Duodenal mucosa (tissue), 2 donors: Measurements from ENCODE around the gene IL1RL1.

Experiments used
- H3K27ac ChIP-seq: one replicate; pipeline ENCODE4 v1.7.0; 2013; ENCODE audit warnings: low read depth, low read length
- H3K27me3 ChIP-seq, 2 donors: one replicate each; pipeline ENCODE4 v1.7.0; 2013; ENCODE audit warnings: low read length in 2 of 2, control low read depth in 1 of 2; ENCODE audit not compliant: insufficient read depth in 2 of 2, control insufficient read depth in 1 of 2
- H3K36me3 ChIP-seq, 2 donors: one replicate each; pipeline ENCODE4 v1.7.0; 2013; ENCODE audit warnings: low read length in 2 of 2, control low read depth in 1 of 2; ENCODE audit not compliant: insufficient read depth in 2 of 2, control insufficient read depth in 1 of 2
- H3K4me1 ChIP-seq, 2 donors: one replicate each; pipeline ENCODE4 v1.7.0; 2013; ENCODE audit warnings: low read length in 2 of 2, control low read depth in 1 of 2; ENCODE audit not compliant: insufficient read depth in 2 of 2, control insufficient read depth in 1 of 2
- H3K4me3 ChIP-seq, 2 donors: one replicate each; pipeline ENCODE4 v1.7.0; 2013; ENCODE audit warnings: low read length in 2 of 2, low read depth in 1 of 2
- H3K9ac ChIP-seq, 2 donors: one replicate each; pipeline ENCODE4 v1.7.0; 2013; ENCODE audit warnings: low read length in 2 of 2, low read depth in 1 of 2
- H3K9me3 ChIP-seq, 2 donors: one replicate each; pipeline ENCODE4 v1.7.0; 2013; ENCODE audit warnings: low read length in 2 of 2, control low read depth in 1 of 2; ENCODE audit not compliant: control insufficient read depth in 1 of 2

The IL1RL1 gene

GRCh38 chr2:102331311-102331980 is 20.1 kb downstream of the IL1RL1 start:
- Histone ChIP-seq H3K27me3 (no peaks in the 10 kb centered on the region), H3K27ac (no peak overlapping the region), H3K4me3 (no peak overlapping the region), H3K9ac (no peak overlapping the region), H3K4me1 (no peaks in the 10 kb centered on the region), H3K36me3 (no peaks in the 10 kb centered on the region), H3K9me3 (no peaks in the 10 kb centered on the region)

- H3K27ac ChIP-seq: no peak overlapping the region
- no peak overlapping the region for H3K4me3 ChIP-seq
Observed at GRCh38 chr2:102334486-102334885, 23.1 kb downstream of the IL1RL1 start.

GRCh38 chr2:102335871-102336366 is 24.6 kb downstream of the IL1RL1 start:
- no peak overlapping the region for H3K9ac ChIP-seq
- no peak overlapping the region for H3K27ac ChIP-seq
- H3K36me3 ChIP-seq: no peaks in the 10 kb centered on the region

More at GRCh38 chr2:102334486-102334885, 23.1 kb downstream of the IL1RL1 start:
- Histone ChIP-seq H3K9me3 (no peaks in the 10 kb centered on the region), H3K4me1 (no peaks in the 10 kb centered on the region), H3K27me3 (no peaks in the 10 kb centered on the region), H3K9ac (no peak overlapping the region), H3K36me3 (no peaks in the 10 kb centered on the region)

GRCh38 chr2:102336502-102336945 is 25.2 kb downstream of the IL1RL1 start:
- Histone ChIP-seq H3K4me3 (no peak overlapping the region), H3K36me3 (no peaks in the 10 kb centered on the region), H3K27ac (no peak overlapping the region), H3K4me1 (no peaks in the 10 kb centered on the region), H3K9me3 (no peaks in the 10 kb centered on the region), H3K27me3 (no peaks in the 10 kb centered on the region), H3K9ac (no peak overlapping the region)

More at GRCh38 chr2:102335871-102336366, 24.6 kb downstream of the IL1RL1 start:
- Histone ChIP-seq H3K9me3 (no peaks in the 10 kb centered on the region), H3K4me1 (no peaks in the 10 kb centered on the region), H3K4me3 (no peak overlapping the region), H3K27me3 (no peaks in the 10 kb centered on the region)

- no peaks in the 10 kb centered on the region for H3K27me3 ChIP-seq
- no peak overlapping the region for H3K9ac ChIP-seq
- H3K27ac ChIP-seq: no peak overlapping the region
- no peak overlapping the region for H3K4me3 ChIP-seq
- H3K9me3 ChIP-seq: no peaks in the 10 kb centered on the region
- no peaks in the 10 kb centered on the region for H3K36me3 ChIP-seq
- no peaks in the 10 kb centered on the region for H3K4me1 ChIP-seq
Observed at GRCh38 chr2:102337012-102337411, 25.6 kb downstream of the IL1RL1 start.

- H3K27ac ChIP-seq: no peak overlapping the region
- no peaks in the 10 kb centered on the region for H3K4me1 ChIP-seq
- H3K9ac ChIP-seq: no peak overlapping the region
- no peak overlapping the region for H3K4me3 ChIP-seq
- H3K27me3 ChIP-seq: no peaks in the 10 kb centered on the region
- no peaks in the 10 kb centered on the region for H3K36me3 ChIP-seq
- H3K9me3 ChIP-seq: no peaks in the 10 kb centered on the region
Observed at GRCh38 chr2:102337481-102338386, 26.4 kb downstream of the IL1RL1 start.

GRCh38 chr2:102340778-102341177 is 29.4 kb downstream of the IL1RL1 start:
- no peaks in the 10 kb centered on the region for H3K27me3 ChIP-seq
- no peak overlapping the region for H3K4me3 ChIP-seq
- no peak overlapping the region for H3K9ac ChIP-seq
- H3K9me3 ChIP-seq: no peaks in the 10 kb centered on the region
- H3K27ac ChIP-seq: no peak overlapping the region
- H3K4me1 ChIP-seq: no peaks in the 10 kb centered on the region
- no peaks in the 10 kb centered on the region for H3K36me3 ChIP-seq

GRCh38 chr2:102342888-102343287 is 31.5 kb downstream of the IL1RL1 start:
- Histone ChIP-seq H3K27me3 (no peaks in the 10 kb centered on the region), H3K9ac (no peak overlapping the region), H3K36me3 (no peaks in the 10 kb centered on the region), H3K4me1 (no peaks in the 10 kb centered on the region), H3K9me3 (no peaks in the 10 kb centered on the region), H3K4me3 (no peak overlapping the region), H3K27ac (no peak overlapping the region)

GRCh38 chr2:102344397-102344796 is 33.0 kb downstream of the IL1RL1 start:
- no peak overlapping the region for H3K27ac ChIP-seq
- H3K4me1 ChIP-seq: no peaks in the 10 kb centered on the region
- no peaks in the 10 kb centered on the region for H3K27me3 ChIP-seq
- no peaks in the 10 kb centered on the region for H3K9me3 ChIP-seq
- H3K4me3 ChIP-seq: no peak overlapping the region
- H3K36me3 ChIP-seq: no peaks in the 10 kb centered on the region
- H3K9ac ChIP-seq: no peak overlapping the region

- Histone ChIP-seq H3K27ac (no peak overlapping the region), H3K4me1 (no peaks in the 10 kb centered on the region), H3K9me3 (no peaks in the 10 kb centered on the region), H3K27me3 (no peaks in the 10 kb centered on the region), H3K9ac (no peak overlapping the region), H3K36me3 (no peaks in the 10 kb centered on the region), H3K4me3 (no peak overlapping the region)
Observed at GRCh38 chr2:102345329-102345920, 34.1 kb downstream of the IL1RL1 start.
